ENCODE data around the gene VWCE. TPM values are rescaled to one million over a fixed set of nuclear protein-coding genes. Genes with fewer than 3 reads are reported as not detected.

Gene VWCE
- total RNA-seq, 4 donors from 2014 or later: 0.85 to 1.2 TPM; not detected in 2

GRCh38 chr11:61298663-61299244, 3.6 kb upstream of the VWCE start:
- Histone ChIP-seq H3K27ac (no peak overlapping the region), H3K36me3 (peaks cover 0 to 49% (median 0%) of the 10 kb centered on the region in 3 donors), H3K4me1 (peaks cover 0 to 25% (median 15%) of the 10 kb centered on the region in 4 donors), H3K9me3 (no peaks in the 10 kb centered on the region), H3K4me3 (no peak overlapping the region), H3K27me3 (peaks cover 0 to 12% of the 10 kb centered on the region in 2 donors)
- no peak for DNase-seq
- TF ChIP-seq POLR2A (IDR thresholded peaks at IDR 0.05) (no peak), CTCF (IDR thresholded peaks at IDR 0.05) (no peak)

- Histone ChIP-seq H3K4me1 (peaks cover 0 to 28% (median 16%) of the 10 kb centered on the region in 4 donors), H3K9me3 (no peaks in the 10 kb centered on the region), H3K27me3 (peaks cover 0 to 12% of the 10 kb centered on the region in 2 donors), H3K4me3 (no peak overlapping the region), H3K36me3 (peaks cover 0 to 39% (median 0%) of the 10 kb centered on the region in 3 donors), H3K27ac (no peak overlapping the region)
- no peak for DNase-seq
- TF ChIP-seq CTCF (IDR thresholded peaks at IDR 0.05) (no peak), POLR2A (IDR thresholded peaks at IDR 0.05) (no peak)
Measured at GRCh38 chr11:61297746-61298145, 2.6 kb upstream of the VWCE start.

- no peaks in the 10 kb centered on the region for H3K9me3 ChIP-seq
- H3K36me3 ChIP-seq: peaks cover 0 to 35% (median 0%) of the 10 kb centered on the region in 3 donors
- H3K27ac ChIP-seq: no peak overlapping the region
- peaks cover 0 to 28% (median 16%) of the 10 kb centered on the region in 4 donors for H3K4me1 ChIP-seq
- no peak overlapping the region for H3K4me3 ChIP-seq
- H3K27me3 ChIP-seq: peaks cover 0 to 12% of the 10 kb centered on the region in 2 donors
- TF ChIP-seq POLR2A (IDR thresholded peaks at IDR 0.05) (no peak), CTCF (IDR thresholded peaks at IDR 0.05) (no peak)
- DNase-seq: no peak
Measured at GRCh38 chr11:61297341-61297740, 2.2 kb upstream of the VWCE start.

- no peak for DNase-seq
Measured at GRCh38 chr11:61295596-61295926, 445 bp upstream of the VWCE start.

GRCh38 chr11:61293867-61294716, 1.0 kb downstream of the VWCE start:
- TF ChIP-seq CTCF (IDR thresholded peaks at IDR 0.05): no peak
- TF ChIP-seq POLR2A (IDR thresholded peaks at IDR 0.05): no peak
- no peak overlapping the region for H3K27ac ChIP-seq
- H3K4me3 ChIP-seq: peak overlapping the region; percentile 40 to 66 (median 60)
- peaks cover 0 to 28% (median 16%) of the 10 kb centered on the region in 4 donors for H3K4me1 ChIP-seq
- peaks cover 0 to 3% (median 0%) of the 10 kb centered on the region in 3 donors for H3K36me3 ChIP-seq
- no peak for DNase-seq
- no peaks in the 10 kb centered on the region for H3K9me3 ChIP-seq
- H3K27me3 ChIP-seq: peaks cover 0 to 12% of the 10 kb centered on the region in 2 donors

More at GRCh38 chr11:61295596-61295926, 445 bp upstream of the VWCE start:
- peak overlapping the region in 1 of 4 donors; percentile 5 for H3K27ac ChIP-seq
- peak overlapping the region in 3 of 4 donors; percentile 59 to 66 (median 62) for H3K4me3 ChIP-seq
- peaks cover 0 to 12% of the 10 kb centered on the region in 2 donors for H3K27me3 ChIP-seq
- peaks cover 0 to 28% (median 16%) of the 10 kb centered on the region in 4 donors for H3K4me1 ChIP-seq
- H3K9me3 ChIP-seq: no peaks in the 10 kb centered on the region
- TF ChIP-seq POLR2A (IDR thresholded peaks at IDR 0.05) (no peak), CTCF (IDR thresholded peaks at IDR 0.05) (no peak)
- peaks cover 0 to 18% (median 0%) of the 10 kb centered on the region in 3 donors for H3K36me3 ChIP-seq
